Activated effector memory CD4-positive, alpha-beta T cell treated with anti-CD3 and anti-CD28 coated beads, Interleukin-2, amount 50 U/mL, for 16 hours (primary cell): ENCODE results near the gene CDAN1.
A peak's percentile ranks its signal among the peaks of the same experiment; 100 is the strongest.
"Not testable (repeated sequence)": the region's sequence is repeated elsewhere in the genome, so short reads cannot be mapped to it uniquely, and the experiment has no call there.

Experiments used
- DNase-seq: peaks from one replicate; pipeline ENCODE4 v3.0.0-alpha.2; 2020

Gene CDAN1

GRCh38 chr15:42736793-42737528 is at the start of gene CDAN1:
CDAN1 (minus strand) TSS chr15:42737128; CDS start chr15:42737102, 26 bp downstream.
- peak; percentile 98 for DNase-seq

GRCh38 chr15:42785569-42785968 is 48.6 kb upstream of the CDAN1 start:
- no peak for DNase-seq

- DNase-seq = no peak
These were observed 47.8 kb upstream of the CDAN1 start for GRCh38 chr15:42784705-42785104.

- DNase-seq = no peak
These were observed 45.8 kb upstream of the CDAN1 start for GRCh38 chr15:42782716-42783115.

- DNase-seq = no peak
These were observed 38.5 kb upstream of the CDAN1 start for GRCh38 chr15:42775416-42775815.

- DNase-seq = no peak
These were observed 36.0 kb upstream of the CDAN1 start for GRCh38 chr15:42772901-42773300.

- DNase-seq = no peak
These were observed 35.2 kb upstream of the CDAN1 start for GRCh38 chr15:42772144-42772543.

- not testable (repeated sequence) for DNase-seq
These were observed 29.2 kb upstream of the CDAN1 start for GRCh38 chr15:42766109-42766508.

- DNase-seq = not testable (repeated sequence)
These were observed 27.3 kb upstream of the CDAN1 start for GRCh38 chr15:42764154-42764731.

GRCh38 chr15:42761813-42762212 is 24.9 kb upstream of the CDAN1 start:
- DNase-seq = not testable (repeated sequence)

GRCh38 chr15:42760759-42761158 is 23.8 kb upstream of the CDAN1 start:
- no peak for DNase-seq

GRCh38 chr15:42759093-42759492 is 22.2 kb upstream of the CDAN1 start:
- no peak for DNase-seq

- DNase-seq = no peak
These were observed 13.4 kb upstream of the CDAN1 start for GRCh38 chr15:42750306-42750705.

GRCh38 chr15:42749266-42749665 is 12.3 kb upstream of the CDAN1 start:
- DNase-seq = no peak

GRCh38 chr15:42744195-42744594 is 7.3 kb upstream of the CDAN1 start:
- DNase-seq = no peak

- no peak for DNase-seq
These were observed 5.2 kb upstream of the CDAN1 start for GRCh38 chr15:42742149-42742548.

- no peak for DNase-seq
These were observed 4.8 kb upstream of the CDAN1 start for GRCh38 chr15:42741710-42742109.

- no peak for DNase-seq
These were observed 801 bp upstream of the CDAN1 start for GRCh38 chr15:42737529-42738328.

GRCh38 chr15:42736178-42736792 is 643 bp downstream of the CDAN1 start:
- DNase-seq = peak; percentile 69

GRCh38 chr15:42735382-42736165 is 1.4 kb downstream of the CDAN1 start:
- DNase-seq = no peak

- DNase-seq = no peak
These were observed 2.8 kb downstream of the CDAN1 start for GRCh38 chr15:42734076-42734672.

- no peak for DNase-seq
These were observed 3.9 kb downstream of the CDAN1 start for GRCh38 chr15:42733027-42733426.
